ENCODE data around the gene KIF20B.
"Not testable (repeated sequence)": the region's sequence is repeated elsewhere in the genome, so short reads cannot be mapped to it uniquely, and the experiment has no call there.

KIF20B gene

DNA sequence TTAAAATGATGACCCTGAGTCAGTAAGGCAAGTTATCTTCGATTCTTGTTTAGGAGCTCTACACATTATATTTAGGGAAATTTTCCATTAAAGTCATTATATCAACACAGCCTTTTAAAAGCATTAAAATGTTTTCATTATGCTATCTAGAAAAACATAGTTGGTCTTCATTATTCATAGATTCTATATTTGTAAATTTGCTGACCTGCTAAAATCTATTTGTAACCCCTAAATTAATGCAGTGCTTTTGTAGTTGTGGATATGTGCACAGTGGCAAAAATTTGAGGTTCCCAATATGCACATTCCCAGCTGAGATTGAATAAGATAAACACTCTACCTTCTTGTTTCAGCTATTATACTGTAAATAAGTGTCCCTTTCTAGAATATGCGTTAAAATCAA lies 81.1 kb downstream of the KIF20B start:
- no peak for DNase-seq

DNA sequence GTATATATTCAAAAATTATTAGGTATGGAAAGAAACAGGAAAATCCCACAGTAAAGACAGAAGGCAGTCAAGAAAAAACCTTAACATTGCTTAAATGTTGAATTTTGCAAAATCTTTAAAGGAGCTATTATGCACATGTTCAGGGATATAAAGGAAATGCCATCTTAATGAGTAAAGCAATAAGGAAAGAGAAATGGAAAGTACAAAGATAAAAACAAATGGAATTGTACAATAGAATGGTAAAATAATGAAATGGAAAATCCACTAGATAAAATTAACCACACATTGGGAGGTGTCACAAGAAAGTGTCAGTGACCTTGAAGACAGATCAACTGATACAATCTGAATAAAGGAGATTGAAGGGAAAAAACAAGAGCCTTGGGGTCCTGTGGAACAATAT lies 82.0 kb downstream of the KIF20B start:
- no peak for DNase-seq

DNA sequence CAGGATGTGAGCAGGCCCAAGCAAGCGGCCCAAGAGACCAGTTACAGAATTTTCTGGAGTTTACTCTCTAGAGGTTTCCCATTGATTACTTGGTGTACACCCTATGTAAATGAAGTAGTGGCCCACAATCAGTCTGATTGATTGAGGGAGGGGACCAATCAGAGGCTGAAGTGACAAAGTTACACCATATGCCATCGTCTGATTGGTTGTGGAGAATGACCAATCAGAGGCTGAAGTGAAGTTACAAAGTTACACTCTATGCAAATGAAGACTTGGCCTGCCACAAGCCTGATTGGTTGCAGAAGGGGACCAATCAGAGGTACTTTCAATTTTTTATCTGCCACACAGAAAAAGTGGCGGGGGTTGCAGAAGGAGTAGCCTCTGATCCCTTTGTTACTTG lies 83.7 kb downstream of the KIF20B start:
- no peak for DNase-seq

DNA sequence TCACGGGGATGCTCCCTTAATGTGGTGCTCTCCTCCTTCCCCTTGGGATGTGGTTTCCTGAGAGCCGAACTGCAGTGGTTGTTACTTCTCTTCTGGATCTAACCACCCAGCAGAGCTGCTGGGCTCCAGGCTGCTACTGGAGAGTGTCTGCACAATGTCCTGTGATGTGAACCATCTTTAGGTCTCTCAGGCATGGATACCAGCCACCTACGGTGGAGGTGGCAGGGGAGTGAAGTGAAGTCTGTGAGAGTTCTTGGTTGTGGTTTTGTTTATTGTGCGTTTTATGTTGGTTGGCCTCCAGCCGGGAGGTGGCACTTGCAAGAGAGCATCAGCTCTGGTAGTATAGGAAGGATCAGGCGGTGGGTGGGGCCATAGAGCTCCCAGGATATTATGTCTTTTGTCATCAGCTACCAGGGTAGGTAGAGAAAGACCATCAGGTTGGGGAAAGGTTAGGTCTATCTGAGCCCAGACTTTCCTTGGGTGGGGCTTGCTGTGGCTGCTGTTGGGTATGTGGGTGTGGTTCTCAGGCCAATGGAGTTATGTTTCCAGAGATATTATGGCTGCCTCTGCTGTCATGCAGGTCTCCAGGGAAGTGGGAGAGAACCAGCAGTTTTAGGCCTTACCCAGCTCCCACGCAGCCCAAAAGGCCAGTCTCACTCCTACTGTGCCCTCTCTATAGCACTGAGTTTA lies 87.9 kb downstream of the KIF20B start:
- no peak for DNase-seq

DNA sequence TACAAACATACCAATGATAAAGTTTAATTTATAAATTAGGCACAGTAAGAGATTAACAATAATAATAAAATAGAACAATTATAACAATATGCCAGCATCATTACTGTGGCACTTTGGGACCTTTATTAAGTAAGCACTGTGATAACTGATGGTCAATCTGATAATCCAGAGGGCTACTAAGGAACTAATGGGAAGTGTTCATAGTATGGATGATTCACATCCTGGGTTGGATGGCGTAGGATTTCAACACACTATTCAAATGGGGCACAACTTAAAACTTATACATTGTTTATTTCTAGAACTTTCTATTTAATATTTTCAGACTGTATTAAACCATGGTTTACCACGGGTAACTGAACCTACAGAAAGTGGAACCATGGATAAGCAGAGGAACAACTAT lies 90.8 kb downstream of the KIF20B start:
- no peak for DNase-seq

DNA sequence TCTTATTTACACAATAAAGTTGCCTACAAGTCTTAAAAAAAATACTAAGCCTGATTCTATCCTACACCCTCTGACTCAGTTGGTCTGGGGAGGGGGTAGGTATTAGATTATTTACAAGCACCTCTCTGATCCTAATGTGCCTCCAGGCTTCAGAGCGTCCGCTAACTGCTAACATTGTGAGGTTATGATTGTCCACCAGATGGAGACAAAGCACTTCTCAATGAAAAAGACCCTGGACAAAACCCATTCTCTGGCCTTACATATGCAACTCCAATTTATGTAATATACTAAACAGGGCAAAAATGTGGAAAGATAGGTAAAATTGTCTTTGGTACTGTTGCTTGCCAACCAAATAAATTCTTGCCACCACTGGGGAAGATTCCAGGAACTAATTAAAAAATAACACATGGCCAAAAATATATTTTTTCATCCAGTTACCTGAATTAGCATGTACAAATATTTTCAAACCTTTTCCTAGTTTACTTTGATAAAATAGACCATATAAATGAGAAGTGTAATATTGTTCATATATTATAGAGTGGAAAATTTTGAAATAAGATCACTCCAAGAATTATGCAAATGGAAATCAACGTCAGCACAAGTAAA lies 92.4 kb downstream of the KIF20B start:
- DNase-seq, result peak; percentile 16

DNA sequence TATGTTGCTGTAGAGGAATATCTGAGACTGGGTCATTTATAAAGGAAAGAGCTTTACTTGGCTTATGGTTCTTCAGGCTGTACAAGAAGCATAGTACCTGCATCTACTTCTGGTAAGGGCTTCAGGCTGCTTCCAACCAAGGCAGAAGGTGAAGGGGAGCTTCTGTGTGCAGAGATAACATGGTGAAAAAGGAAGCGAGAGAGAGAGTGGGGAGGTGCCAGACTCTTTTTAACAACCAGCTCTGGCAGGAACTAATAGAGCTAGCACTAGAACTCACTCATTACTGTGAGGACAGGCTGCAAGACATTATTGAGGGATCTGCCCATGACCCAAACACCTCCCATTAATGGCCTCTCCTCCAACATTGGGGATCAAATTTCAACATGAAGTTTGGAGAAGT lies 94.5 kb downstream of the KIF20B start:
- DNase-seq, result no peak

DNA sequence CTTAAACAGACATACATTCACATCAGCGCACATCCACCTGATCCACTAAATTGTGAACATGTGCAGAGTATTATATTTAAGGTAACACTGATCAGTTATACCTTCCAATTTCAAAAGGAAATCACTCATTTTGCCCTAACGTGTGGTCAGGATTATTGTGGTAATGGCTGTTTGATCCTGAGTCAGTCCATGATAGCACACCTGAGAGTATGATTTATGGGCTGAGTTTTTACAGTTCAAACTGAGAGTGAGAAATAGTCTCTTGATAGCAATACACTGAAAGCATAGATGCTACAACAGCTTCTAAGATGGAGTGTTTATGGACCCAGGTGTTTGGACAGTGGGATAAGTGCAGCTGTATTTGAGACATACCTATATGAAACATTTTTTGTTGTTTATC lies 96.7 kb downstream of the KIF20B start:
- no peak for DNase-seq

DNA sequence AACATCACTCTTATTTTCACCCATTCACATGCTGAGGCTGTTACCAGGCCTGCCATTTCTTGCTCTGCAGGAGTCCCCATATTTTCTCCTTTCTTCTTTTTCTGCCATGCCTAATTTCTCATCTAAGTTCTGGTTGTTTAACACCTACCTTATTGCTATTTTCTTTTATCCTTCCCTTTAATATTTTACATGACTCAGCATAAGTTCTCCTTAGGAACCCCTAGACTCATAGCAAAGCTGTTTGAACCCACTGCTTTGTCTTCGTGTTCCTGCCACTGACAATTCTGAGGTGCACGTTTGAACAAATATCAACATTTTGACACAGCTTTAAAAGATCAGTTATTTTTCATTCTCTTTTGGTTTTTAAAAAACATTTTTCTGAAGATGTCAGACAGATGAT lies 98.2 kb downstream of the KIF20B start:
- DNase-seq, result no peak

DNA sequence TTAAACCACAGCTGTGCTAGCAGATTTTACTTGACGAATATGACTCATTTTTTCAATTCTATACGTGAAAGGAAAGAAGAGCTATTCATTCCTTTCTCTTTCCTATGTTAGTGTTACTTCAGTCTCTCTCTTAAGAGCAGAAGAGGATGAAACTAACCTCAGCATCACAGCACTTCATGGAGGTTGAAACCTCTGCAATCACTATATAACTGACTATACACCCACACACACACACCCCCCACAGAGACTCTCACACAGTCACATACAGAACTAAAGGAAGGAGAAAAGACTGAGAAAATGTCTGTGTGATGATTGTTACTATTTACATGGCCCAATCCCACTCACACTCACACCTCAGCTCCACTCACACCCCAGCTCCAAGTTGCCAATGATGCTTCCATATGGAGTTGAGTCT lies 104.2 kb downstream of the KIF20B start:
- no peak for DNase-seq

DNA sequence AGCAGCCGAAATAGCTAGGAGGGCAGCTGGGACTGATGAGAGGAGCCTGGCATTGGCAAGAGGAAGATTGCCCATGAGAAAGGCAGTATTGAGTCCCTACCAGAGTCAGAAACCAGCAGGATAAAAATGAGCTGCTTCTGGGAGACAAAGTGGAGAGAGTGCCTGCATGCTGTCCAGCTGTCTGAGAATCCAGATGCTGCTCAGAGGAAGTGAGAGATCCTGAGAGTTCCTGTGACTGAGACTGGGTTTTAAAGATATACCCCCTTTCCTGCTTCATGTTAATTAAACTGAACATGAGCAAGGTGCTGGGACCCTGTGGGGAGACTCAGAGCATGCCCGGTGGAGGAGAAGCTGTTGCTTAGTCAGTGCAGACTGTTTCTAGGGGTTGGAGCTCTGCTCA lies 107.5 kb downstream of the KIF20B start:
- no peak for DNase-seq

DNA sequence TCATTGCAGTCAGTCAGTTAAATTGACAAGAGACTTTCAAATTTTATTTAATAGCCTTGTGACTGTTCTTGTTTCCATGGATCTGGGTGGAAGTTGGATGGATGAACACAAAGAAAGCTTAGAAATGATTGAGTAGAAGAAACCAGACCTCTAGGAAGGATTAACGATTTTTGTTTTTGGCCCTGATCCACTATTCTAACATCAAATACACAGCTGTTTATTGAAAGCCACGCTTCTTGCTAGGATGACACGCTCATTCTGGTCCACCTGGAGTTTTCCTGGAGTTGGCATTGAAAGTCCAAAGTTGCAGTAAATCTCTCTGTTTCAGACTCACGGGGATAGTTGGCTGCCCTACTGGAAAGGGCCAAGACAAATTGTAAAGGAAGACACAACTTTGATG lies 108.4 kb downstream of the KIF20B start:
- no peak for DNase-seq

DNA sequence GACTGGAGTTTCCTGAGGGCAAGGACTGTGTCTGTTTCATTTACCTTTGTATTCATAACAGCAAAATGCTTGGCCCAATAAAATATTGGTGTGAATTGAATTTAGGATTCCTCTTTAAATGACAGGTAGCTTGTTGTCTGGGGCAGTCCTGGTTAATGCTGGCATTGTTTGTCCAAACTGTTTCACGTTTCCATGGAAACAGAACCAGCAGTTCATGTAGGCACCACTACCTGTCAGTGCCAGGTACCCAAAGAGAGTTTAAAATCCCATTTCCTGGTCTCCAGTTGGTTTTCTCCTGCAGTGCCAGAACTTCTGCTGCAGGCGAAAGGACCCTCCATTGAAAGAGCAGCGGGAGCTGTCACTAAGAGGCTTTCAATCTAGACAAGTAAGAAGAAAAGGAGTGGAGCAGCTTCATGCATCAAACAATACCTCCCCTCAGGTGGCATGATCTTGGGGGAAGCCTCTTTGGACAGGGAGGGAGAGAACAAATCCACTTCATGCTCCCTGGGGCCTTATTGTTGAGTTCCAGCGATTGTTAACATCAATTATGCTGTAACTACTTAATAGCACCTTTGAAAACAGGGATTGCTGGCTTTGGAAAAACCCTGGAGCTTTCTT lies 109.6 kb downstream of the KIF20B start:
- DNase-seq, result no peak

DNA sequence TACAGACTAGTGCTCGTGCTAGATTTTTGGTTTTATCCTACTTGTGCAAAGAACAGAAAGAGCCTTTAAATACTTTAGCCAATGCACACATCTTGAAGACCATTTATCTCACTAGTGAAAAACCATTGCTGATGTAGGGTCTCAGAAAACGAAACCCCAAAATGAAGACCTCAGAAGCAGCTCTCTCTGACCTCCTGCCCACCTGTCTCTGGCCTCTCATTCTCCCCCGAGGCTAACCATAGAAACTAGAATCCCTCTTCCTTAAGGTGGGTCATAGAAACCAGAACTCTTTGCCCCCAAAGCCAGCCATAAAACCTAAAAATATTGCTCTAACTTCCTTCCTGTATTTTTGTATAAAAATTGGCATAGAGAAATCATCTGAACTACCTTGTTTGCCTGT lies 112.2 kb downstream of the KIF20B start:
- DNase-seq, result no peak

DNA sequence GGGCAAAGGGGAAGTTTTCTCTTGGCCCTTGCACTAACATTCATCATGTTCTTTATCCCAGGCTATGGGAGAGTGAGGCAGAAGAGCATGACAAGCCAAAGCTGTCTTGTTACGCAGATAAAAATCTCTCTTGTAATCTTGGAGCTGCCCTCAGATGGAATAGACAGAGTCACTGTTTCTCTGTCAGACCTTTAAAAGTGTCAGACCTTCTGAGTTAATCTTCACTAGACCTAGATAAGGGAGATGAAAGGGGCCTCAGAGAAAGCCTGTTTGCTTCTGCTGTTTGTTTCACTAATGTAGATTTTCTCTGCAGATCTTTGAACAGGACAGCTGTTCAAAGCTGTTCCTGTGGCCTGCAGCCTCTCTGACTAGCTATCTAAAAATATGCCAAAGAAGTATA lies 112.9 kb downstream of the KIF20B start:
- DNase-seq, result no peak

DNA sequence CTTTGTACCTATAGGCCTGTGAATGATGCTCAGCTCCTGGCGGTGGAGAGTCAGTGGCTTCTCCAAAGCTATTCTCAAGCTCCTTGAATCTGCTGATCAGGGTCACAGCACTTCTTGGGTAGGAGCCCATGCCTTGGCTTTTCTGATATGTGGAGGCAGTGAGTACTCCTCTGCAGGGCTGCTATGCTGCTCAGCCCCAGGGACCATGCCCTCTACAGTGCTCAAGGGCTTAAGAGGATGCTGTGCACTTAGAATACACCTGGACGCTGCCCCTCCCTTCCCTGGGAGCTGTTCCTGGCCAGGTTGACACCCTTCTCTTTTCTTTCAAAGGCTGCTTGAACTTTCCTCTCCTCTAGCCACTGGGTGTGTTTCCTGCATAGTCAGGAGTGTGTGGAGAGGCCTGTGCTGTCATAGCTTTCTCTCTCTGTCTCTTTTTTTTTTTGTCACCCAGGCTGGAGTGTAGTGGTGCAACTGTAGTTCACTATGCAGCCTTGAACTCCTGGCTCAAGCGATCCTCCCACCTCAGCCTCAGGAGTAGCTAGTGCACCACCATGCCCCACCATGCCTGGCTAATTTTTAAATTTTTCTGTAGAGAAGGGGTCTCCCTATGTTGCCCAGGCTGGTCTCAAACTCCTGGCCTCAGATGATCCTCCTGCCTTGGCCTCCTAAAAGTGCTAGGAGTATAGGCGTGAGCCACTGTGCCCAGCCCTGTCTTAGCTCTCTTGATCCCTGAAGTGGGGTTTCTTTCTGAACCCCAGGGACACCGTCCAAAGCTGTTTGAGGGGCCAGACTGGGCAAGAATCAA lies 113.9 kb downstream of the KIF20B start:
- no peak for DNase-seq

DNA sequence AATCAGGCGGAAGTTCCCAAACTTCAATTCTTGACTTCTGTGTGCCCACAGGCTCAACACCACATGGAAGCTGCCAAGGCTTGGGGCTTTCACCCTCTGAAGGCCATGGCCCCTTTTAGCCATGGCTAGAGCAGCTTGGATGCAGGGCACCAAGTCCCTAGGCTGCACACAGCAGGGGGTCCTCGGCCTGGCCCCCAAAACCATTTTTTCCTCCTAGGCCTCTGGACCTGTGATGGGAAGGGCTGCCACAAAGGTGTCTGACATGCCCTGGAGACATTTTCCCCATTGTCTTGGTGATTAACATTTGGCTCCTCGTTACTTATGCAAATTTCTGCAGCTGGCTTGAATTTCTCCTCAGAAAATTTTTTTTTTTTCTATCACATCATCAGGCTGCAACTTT lies 117.6 kb downstream of the KIF20B start:
- not testable (repeated sequence) for DNase-seq
